Activated CD4-positive, alpha-beta T cell treated with anti-CD3 and anti-CD28 coated beads, Interleukin-2, amount 50 U/mL, for 24 hours (primary cell): Measurements from ENCODE around the gene SUMO3.

Source experiments
- DNase-seq, 2 donors: peaks; one replicate each; pipeline ENCODE4 v3.0.0-alpha.2; 2020; ENCODE audit warnings: low read depth in 1 of 2, low spot score in 1 of 2

Gene SUMO3

DNA sequence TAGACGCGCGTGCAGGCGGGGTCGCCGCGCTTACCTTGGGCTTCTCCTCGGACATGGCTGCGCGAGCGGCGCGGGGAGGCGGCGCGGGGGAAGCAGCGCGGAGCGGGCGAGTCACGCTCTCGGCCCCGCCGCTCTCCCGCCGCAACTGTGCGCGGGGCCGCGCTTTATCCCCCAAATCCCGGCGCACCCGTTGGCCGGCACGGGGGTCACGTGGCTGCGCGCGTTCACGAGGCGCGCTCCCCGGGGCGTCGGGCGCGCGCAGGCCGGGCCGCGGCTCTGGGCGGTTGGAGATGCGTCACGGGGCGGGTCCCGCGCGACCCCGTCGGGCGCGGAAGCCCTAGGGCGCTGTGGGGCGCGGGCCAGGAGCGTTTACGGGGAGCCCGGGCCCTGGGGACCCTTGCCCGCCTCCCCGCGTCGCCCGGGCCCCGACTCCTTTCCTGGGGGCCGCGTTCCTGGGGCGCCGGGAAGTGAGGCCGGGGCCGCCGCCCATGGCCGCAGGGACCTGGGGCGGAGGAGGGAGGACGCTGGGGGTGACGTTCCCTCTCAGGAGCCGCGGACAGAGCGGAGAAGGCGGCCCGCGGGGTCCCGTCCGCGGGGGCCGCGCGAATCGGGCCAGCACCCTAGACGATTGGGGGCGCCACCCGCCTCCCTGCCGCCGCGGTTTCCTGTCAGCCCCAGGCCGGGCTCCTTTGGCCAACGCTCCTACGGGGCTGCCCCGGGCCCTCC lies at the start of gene SUMO3:
TSS of gene SUMO3 (minus strand) at position 149 of the 726 bp plus-strand sequence. CDS start at position 55, 94 bp downstream.
- peak; percentile 75 to 77 for DNase-seq

DNA sequence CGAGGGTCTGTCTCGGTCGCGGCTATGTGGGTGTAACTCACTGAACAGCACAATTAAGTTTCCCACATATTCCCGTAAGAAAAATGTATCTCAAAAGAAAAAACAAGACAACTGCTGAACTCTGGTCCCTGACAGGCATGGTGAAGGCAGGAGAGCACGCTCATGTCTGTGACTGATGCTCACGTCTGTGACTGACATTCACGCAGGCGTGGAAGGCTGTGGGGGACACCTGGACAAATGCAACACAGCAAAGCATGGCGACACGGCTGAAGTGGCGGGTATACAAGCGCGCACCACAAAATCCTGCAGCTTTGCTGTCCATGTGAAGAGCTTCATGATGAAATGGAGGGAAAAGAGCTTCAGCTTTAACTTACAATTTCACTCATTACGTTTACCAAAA lies 49.6 kb upstream of the SUMO3 start:
- no peak for DNase-seq

DNA sequence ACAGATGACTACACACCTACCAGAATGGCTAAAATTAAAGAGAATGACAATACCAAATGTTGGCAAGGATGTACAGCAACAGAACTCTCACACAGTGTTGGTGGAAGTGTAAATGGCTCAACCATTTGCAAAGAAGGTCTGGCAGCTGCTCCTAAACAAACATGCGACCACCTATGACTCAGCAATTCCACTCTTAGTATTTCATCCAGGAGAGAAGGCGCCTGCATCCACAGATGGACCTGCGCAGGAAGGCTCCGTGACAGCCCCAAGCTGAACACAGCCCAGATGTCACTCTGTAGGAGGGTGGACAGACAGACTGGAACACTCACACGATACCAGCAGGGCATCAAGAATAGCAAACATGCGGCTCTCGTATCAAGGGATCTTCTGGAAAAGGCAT lies 48.9 kb upstream of the SUMO3 start:
- no peak for DNase-seq

- no peak for DNase-seq
Measured at GRCh38 chr21:44865561-44866280, 47.9 kb upstream of the SUMO3 start.

GRCh38 chr21:44862869-44863685 lies 45.2 kb upstream of the SUMO3 start:
- no peak for DNase-seq

GRCh38 chr21:44858791-44859190 lies 40.9 kb upstream of the SUMO3 start:
- no peak for DNase-seq

DNA sequence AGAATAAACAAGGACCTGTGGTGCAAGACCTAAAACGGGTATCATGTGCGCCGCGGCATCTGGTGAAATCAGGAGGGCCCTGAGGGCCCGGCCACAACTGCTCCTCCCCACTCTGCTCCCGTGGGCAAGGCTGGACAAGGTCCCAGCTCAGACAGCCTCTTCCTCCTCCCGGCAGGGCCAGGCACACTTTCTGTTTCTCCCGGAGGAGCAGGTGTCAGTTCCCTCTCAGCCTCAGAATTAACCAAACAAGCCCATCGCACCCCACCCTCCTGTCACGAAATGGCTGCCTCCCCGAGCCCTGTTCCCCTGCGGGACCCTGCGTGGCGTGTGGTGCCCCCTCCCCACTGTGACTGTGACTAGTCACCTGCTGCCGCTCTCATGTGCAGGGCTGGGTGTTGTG lies 40.4 kb upstream of the SUMO3 start:
- no peak for DNase-seq

DNA sequence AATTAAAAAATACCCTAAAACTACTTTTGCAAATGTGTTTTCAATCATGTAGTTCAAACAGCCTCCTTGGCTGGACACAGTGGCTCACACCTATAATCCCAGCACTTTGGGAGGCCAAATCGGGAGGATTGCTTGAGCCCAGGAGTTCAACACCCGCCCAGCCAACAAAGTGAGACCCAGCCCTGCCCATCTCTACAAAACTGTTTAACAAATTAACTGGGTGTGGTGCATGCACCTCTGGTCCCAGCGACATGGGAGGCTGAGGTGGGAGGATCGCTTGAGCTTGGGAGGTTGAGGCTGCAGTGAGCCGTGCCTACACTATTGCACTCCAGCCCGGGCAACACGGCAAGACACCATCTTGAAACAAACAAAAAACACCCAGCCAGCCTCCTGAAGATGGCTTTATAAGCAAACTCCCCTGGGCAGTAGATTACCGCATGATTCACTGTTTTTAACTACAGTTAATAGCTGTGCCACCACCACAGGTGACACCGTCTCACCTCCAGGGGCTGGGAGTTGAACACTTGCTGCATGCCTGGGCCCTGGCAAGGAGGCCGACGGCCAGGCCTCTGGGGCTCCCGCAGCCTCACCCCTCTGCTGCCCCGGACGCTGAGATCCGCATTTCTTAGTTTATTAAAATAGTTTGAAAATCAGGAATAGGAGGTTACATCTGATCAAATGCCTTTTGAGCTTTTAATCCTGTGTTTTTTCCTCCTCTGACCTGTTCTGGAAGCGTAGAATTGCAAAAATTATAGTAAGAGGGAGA lies 39.4 kb upstream of the SUMO3 start:
- DNase-seq = no peak

DNA sequence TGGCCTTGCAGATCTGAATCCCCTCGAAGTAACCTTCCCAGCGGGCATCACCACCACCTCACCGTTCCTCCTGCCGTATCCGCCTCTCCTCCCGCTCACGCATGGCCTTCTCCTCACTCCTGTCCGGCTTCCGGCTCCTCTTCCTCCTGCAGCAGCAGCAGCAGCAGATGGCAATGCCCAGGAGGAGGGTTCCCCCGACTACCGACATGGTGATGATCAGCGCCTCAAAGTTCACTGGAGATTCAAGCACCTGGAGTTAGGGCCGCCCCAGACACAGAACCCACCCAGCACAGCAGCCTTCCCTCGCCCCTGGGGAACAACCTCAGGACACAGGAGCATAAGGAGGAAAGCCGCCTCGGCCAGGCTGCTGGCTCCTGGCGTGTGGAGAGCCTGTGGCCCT lies 38.3 kb upstream of the SUMO3 start:
- DNase-seq = no peak

DNA sequence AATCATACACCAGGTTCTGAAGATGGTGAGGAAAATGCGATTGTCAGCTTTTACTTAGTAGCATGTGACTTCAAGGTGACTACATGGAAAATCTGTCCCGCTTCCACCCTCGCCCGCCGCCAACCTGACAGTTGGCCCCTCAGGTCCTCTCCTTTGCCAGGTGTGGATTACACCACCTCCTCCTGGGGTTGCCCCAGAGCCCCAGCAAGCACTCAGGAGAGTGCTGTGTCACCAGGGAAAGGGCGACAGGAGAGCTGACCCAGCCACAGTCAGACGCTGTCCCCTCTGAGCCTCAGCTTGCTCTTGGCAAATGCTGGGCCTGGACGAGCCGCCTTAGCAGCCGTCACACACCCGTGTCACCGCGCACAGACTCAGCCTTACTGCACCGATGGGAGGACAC lies 37.7 kb upstream of the SUMO3 start:
- DNase-seq = no peak

DNA sequence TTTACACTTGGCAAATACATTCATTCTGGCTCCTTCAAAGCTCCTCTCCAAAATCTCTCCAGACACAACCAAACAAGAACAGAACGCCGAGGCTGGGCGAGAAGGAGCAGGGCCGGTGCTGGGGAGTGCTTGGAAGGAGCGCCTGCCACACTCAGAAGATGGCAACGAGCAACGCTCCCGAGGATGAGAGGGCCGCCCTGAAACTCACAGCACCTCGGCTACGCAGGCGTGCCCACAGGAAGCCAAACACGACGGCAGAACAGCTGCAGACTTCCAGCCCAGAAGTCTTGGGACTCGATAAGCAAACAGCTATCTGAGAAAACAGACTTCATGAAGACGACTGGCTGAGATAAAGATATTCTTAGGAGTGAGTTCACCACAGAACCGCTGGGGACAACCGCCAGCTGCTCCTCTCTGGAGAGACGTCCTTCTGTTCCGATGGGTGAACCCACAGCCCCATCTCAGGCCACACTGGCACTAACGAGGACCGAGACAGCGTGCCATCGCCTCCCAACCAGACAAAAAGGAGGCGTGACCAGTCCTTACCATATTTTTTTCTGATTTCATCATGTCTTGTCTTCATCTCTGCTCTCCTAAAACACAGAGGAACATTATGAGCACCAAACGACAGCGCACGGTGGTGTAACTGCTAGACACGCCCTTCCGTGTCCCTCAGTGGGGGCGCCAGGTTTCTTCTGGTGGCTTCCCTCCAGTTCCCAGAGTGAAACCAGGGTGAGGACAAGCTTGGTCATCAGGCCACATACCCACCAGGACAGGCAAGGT lies 37.0 kb upstream of the SUMO3 start:
- DNase-seq = no peak

DNA sequence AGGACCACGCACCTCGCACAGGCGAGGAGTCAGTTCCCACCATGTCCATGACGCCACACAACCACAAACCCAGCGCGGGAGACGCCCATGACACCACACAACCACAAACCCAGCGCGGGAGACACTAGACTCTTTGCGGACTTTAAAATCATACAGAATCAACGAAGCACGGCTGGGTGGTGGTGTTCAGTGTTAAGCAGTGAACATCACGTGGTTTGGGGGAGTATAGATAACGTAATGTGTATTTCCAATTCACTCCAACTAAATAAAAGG lies 36.5 kb upstream of the SUMO3 start:
- no peak for DNase-seq

GRCh38 chr21:44853601-44854390 lies 35.9 kb upstream of the SUMO3 start:
- no peak for DNase-seq

DNA sequence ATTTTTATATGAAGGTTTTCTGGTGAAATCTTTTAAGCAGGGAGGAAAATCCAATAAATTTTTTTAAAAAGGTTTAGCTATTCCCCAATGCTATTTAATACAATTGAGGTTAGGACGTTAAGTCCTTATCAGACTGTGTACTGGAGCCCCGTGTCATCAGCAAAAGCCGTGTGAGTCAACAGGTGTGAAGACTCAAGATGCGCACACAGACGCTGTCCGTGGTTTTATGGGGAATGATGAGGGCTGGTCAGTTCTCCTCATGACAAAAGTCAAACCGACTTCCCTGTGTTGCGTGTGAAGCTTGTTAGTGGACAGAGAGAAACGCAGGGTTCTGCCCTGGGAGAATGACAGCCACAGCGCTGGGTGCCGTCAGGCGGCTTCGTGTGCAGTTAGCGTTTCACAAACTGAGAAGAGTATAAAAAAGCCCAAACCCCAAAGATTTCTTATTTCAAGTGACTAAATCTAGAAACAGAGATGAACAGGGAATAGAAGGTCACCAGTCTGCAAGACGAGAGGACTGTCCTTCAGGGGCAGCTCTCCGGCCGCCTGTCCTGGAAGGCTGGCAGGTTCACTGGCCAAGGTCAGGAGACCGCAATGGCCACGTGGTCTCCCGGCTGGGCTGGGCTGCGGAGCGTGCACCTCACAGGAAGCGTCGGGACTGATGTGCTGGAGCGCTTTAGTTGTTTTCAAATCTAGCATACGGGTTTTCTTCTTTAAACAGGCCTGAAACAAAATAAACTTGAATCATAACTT lies 33.2 kb upstream of the SUMO3 start:
- no peak for DNase-seq

DNA sequence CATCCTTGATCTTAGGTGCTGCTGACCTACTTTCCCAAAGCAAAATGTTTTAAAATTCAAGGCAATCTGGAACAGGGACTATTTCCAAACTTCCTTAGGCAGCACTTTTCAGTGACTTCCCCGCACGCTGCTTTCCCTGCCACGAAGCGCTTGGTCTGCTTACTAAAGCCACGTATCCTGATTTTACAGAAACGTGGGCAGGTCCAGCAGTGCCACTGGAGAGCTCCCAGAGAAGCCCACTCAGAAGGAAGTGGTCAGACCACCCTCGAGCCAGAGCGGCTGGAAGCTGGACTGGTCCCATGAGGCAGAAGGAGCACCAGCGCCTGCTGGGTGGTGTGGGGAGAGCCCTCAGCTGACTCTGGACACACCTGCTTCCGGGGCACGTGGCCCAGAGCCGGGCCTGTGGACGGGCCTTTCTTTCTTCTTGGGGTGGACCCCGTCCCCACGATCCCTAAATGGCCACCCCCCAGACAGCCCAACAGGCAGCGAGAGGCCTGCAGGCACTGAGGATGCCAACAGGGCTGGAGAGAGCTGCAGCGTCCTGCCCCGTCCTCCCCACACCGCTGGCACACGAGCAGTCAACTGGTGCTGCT lies 32.4 kb upstream of the SUMO3 start:
- no peak for DNase-seq

DNA sequence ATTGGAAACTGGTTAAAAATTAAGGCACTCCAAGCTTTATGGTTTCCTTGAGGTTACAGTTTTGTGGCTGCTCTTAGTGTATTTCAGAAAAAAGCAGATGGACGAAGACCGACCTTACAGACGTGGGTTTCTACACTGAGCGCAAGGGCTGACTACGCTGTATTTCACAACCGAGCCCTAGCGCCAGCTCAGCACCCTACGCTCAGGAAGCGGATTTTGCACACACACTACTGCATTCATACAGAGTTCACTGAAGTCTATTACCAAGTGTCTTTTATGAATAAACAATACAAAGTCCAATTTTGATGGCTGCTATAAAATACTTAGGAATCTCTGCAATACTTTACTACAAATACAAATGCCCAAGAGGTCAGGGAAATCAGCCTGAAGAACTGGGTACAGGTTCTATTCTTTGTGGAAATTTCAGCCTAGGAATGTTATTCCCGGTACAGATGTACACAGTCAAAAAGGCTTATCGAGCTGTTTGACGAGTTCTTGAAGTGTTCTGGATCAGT lies 31.8 kb upstream of the SUMO3 start:
- DNase-seq = no peak

DNA sequence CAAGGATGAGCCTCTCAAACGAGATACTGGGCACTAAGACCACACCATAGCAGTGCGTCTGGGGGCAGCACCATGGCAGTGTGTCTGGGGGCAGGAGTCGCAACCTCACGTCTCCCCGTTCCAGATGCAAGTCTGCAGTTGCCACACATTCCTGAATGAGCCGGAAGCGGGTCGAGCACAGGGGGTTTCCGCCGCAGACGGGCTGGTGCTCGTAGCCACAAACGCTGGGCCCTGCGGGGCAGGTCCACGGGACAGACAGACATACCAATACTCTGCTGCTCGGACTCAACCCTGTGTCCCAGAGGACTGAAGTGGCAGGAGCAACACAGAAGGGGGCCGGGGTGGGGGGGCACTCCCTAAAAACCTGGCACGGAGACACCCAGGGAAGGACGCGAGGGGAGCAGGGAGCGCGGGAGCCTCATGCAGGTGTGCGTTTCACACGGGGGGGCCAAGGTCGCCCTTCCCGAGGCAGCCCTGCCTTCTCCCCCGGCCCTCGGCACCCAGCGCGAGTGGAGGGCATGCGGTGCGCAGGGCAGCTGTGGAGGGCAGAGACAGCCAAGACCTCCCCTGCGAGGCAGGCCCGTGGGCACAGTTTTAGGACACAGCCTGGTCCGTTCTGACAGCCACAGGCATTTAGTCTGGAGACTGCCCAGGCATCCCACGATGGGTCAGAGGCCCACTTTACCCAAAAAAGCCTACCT lies 31.1 kb upstream of the SUMO3 start:
- no peak for DNase-seq
